Measurements from ENCODE around the gene NPY5R.

NPY5R gene

DNA sequence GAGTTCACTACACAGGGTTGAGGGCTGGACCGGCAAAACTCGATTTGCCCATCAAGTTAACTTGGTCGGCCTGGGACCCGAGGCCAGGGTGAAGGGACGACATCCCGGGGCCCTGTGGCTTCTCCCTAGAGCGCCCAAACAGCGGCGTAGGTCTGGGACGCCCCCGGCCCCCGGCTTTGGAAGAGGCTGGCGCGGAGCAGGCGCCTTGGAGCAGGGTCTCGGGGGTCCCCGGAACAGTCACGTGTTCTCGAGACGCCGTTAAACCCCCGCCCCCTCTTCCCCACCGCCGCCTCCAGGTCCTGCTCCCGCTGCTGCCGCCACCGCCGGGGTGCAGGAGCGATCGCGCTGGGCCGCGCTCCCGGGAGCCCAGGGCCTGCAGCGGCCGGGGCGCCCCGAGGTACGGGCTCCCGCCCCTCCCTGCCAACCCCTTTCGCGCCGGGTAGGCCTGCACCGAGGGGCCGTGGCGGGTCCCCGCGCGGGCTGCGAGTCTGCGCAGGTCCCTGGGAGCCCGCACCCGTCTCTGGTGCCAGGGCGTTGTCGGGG lies at the start of gene NPY5R:
TSS of gene NPY5R (plus strand) at position 289 of the 543 bp plus-strand sequence. CDS start 6,382 bp downstream, outside the sequence.
- FAIRE-seq, result no peak

DNA sequence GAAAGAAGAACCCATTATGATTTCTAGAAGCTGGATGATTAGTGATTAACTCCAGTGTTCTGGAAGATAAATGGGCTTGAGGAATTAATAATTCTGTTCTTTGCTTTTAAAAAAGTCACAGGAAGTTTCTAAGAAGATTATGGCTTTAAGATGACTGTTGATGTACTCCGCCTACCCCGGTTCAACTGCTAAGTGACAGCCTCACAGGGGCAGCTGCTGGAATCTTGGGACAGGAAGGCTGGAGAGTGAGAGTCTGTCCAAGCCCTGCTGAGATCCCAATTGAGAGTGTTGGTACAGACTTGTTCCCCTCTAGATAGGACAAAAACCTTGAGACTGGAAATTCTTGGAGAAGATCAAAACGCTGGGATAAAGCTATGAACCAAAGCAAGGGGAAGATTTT lies 48.6 kb upstream of the NPY5R start:
- no peak for FAIRE-seq

DNA sequence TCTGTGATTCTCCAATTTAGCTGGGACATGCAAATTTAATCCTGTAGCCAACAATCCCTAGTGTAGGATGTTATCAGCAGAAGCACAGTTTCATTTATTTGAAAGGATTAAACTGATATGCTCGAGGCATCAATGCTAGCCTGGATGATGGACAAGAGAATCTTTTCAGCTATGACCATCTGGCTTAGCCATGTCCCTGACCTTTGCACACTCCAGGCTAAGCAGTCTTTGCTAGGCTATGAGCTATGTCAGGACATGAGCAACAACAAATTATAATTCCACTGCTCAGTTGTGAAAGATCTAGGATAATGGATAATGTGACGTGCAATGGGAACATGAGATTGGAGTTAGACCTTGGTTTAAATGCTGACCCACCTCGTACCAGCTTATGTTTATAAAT lies 43.2 kb upstream of the NPY5R start:
- no peak for FAIRE-seq

DNA sequence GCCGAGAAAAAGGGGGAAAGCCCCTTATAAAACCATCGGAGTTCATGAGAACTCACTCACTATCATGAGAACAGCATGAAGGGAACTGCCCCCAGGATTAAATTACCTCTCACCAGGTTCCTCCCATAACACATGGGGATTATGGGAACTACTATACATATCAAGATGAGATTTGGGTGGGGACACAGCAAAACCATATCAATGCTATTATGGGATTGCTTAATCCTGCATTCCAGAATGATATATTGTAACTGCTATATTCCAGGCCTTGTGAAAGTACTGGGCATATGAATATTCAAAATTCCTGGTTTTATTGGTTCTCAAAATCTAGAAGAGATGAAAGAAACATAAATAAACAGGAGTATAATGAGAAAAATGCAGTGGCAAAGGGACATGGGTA lies 40.6 kb upstream of the NPY5R start:
- no peak for FAIRE-seq

DNA sequence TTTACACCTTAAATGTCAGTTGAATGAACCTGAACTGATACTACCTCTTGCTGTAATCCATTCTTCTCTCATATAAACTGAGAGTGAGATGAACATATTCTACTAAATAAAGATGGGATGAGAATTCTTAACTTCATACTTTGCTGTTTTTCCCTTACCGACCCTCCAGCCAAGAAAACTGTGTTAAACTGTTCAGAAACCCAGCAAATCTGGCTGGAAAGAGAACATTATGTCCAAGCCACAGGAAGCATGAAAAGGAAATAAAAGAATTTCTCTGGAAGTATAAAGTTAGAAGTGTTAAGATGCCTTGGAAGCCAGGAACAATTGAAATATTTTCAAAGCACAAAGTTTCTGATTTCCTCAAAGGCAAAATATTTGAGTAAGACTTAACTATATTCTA lies 34.2 kb upstream of the NPY5R start:
- FAIRE-seq, result no peak

DNA sequence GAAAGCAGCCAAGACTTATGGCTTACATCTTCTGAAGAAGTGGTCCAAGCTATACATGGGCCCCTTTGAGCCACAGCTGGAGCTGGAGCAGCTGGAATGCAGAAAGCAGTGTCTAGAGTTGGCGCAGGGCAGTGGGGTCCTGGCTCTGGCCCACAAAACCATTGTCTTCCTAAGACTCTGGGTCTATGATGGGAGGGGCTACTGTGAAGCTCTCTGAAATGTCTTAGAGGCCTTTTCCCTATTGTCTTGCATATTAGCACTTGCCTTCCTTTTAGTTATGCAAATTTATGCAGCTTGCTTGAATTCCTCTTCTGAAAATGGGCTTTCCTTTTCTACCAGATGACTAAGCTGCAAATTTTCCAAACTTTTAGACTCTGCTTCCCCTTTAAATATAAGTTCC lies 26.6 kb upstream of the NPY5R start:
- no peak for FAIRE-seq

DNA sequence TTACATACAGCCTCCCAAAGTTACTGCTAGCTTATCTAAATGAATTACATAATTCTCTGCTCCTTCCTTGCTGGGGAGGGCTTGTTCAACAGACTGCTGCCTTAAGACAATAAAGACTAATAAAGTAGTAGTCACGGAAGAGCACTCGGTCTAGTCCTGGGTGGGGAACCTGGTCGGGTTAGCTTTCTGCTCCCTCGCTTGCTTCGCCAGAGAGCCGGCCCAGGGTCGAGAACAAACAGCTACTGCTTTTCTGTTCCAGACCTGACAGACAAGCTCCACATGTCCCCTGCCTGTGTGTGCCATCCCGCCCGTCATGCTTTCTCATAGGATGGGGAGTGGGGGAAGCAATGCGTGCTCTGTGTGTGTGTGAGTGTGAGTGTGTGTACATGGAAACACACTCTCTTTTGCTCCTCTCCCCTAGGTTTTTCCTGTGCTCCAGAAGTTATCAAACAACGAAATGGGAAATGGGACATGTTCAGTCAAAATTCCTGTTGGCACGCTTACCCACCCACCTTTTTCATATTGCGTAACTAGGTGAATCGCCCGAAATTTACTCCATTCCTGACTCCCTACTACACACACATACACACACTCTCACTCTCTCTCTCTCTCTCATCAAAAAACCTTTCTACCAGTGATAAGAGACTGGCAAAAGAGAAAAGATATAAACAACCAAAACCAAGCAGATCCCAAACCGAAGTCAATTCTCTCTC lies 12.6 kb upstream of the NPY5R start:
- no peak for FAIRE-seq

DNA sequence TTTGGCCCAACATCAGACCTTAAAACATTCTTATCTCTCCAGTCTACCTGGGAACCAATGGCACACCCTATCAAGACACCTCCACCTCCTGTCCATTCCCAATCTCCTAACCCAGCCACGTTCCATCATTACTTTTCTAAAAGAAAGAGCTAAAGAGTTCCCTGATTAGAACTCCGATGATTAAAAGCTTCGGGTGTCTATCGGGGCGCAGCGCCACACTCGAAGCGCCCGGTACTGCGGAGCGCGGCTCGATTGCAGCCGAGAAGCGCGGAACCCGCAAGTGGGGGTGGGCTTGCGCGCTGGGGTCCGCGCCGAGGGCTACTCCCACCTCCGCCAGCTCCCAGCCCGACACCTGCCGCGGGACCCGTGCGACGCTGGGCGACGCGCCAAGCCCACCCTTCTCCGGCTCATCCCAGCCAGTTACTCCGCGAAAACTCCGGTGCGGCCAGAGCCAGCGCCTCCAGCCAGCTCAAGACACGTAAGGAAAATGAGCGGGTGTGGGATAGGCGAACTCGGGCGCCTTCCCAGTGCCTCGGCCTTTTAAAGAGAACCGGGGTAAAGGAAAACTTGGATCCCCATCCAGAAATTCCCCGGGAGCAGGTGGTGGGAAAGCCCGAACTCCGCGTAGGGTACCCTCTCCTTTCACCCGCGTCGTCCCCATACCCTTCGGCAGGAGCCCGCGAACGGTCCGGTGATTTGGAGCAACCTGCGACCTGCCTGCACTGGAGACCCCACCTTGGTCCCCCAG lies 11.9 kb upstream of the NPY5R start:
- FAIRE-seq, result no peak

DNA sequence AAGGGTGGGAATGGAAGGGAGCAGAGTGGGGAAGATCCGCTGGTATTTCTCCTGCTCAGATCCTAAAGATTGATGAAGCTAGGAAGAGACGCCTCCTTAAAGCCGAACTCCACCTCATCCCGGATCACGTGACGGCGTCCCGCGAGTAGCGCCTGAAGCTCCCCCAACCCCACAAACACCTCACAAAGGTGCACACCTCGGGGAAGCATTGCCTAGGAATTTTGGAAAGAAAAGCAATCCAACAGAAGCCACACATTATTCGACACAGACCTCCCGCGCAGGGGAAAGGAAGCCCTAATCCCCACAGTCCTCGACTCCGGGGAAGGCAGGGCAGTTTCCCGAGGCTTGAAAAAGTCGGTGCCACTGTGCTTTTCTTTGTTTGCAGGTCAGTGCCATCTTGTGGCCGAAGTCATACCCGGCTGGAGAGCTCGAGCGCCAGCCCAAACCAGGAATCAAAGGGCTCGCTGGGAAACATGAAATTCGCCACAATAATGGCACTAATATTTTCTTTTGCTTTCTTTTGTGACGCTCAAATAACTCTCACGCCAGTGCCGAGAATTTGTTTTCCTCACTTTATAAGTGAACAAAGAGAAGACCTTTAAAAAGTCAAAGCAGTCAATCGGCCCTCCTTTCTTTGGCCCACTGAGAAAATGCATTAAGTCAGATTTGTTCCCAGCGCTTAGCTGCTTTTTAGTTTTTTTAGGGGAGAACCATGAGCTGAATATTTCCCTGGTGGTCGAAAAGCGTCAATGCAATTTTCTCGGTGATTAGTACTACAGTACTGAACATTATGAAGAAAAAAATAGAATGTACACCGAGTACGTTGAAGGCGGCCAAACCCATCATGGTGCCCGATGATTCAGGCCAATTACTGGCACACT lies 10.9 kb upstream of the NPY5R start, which contains the start of gene NPY1R:
TSS of gene NPY1R (minus strand) at position 71 of the 881 bp plus-strand sequence. CDS start 6,042 bp downstream, outside the sequence.
- FAIRE-seq, result no peak

DNA sequence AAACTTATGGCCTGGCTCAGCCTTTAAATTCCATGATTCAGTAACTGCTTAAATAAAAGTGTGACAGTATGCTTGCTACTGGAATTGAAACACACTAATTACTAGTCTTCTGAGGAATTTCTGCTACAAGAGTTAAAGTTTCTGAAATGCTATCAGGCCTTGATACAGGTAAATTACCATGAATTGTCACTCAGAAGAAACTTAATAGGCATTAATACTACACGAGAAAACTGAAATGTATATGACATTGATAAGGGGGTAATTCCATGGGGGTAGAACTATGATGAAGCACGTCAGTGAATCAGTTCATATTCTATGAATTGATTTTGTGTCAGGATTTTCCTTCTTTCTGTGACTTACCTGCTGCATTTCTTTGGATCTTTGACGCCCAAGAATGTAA lies 8.3 kb upstream of the NPY5R start:
- no peak for FAIRE-seq

DNA sequence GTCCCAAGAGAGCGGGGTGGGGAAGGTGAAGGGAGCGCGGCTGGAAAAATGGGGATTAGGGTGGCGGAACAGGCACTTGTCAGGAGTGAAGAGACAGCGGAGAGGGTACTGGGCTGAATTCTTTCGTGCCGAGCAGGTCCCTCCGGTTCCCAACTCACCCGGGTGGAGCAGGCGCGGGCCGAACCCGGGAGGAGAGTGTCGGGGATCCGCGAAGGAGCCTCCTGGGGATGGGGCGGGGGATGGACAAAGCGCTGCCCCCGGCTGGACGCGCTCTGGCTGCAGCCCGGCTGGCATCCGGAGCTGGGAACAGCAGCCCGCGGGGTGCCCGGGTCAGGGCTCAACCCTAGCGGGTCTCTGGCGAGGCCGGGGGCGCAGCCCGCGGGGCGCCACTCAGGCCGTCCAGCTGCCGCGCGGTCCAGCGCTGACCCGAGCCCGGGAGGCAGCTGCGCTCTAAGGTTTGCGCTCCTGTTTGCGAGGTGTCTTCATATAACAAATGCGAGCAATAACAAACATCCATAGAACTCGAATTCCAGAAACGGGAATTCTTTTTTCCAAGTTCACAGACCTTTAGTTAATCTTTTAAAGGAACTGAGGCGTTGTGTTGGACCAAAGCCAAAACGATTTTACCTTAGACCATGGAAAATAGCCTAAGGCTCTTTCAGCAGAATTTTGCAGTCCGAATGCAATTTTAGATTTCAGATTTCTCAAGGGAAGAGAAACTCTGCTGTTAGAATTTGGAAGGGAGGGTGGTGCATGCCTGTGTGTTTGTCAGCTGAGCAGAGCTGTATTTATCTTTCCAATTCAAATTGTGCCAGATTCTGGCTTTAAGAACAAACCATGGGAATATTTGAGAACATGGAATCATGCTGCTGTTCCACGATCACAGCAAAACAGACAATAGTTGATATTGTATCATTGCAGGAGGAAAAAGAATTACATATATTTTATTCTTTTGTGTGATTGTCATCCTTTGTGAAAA lies 744 bp downstream of the NPY5R start:
- no peak for FAIRE-seq

DNA sequence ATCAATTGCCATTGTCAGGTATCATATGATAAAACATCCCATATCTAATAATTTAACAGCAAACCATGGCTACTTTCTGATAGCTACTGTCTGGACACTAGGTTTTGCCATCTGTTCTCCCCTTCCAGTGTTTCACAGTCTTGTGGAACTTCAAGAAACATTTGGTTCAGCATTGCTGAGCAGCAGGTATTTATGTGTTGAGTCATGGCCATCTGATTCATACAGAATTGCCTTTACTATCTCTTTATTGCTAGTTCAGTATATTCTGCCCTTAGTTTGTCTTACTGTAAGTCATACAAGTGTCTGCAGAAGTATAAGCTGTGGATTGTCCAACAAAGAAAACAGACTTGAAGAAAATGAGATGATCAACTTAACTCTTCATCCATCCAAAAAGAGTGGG lies 7.0 kb downstream of the NPY5R start:
- FAIRE-seq, result no peak

DNA sequence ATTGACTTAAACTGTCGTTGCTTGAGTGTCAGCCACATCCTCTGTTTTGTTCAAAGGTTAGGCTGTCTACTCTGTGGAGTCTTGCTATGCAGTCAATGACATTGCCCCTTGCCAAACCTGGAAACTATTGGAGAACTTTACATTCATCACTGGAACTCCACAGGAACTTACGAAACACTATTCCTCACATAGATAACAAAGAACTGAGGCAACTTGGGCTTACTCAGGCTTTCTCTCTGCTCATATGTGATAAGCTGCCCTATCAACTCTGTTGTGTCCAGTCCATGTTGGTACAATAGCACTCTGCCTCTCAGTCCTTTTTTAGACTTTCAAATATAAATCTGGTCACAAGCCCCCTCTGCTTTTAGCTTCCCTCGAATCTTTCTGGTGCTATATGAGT lies 9.4 kb downstream of the NPY5R start:
- no peak for FAIRE-seq

DNA sequence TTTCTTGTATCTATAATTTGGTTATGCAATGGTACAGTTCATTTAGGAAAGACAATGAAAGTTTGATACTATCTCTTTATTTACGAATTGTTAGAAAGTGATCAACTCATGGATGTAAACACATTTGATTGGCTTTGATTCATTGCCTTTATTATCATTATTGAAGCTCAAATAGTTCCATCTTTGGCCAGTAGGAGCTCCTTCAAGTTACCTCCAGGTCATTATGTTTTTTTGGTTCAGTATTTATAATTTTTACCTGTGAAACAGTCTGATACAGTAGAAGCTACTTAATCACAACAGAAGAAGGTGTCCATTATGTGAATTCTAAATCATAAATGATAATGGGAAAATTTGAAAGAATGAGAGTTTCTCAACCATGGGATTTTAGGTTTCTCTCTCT lies 12.4 kb downstream of the NPY5R start:
- FAIRE-seq, result no peak

DNA sequence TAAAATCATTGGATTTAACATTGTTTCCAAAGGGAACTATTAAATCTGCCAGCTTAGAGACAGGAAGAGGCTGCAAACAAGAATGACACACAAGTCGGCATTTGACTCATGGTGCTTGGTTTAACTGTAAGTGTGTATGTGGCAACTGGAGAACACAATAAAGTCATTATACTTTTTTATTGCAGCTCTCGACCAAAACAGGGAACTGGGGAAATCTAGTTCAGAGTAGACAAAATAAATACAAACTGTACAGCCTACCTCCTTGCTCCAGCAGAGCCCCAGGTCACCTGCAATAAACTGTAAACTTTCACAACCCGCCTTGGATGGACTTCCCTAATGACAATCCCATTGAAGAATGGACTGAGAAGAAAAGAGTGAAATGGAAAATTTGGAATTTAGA lies 24.0 kb downstream of the NPY5R start:
- FAIRE-seq, result no peak

DNA sequence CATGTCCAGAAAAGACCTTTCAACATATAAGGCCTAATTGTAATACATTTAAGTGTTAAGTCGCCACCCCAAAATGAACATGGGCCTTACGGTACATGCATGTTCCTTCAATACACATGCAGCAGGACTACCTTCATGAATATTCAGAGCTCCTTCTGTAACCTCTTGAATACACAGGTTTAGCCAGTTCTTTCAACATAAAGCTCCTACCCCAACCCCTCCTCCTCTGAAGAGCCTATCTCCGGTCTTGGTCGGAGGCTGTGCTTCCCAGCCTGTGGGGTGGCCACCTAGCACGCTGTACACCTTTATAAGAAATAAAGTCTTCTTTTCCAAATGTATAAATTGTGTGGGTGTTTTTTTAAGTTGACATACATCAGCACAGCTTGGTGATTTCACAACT lies 28.3 kb downstream of the NPY5R start:
- FAIRE-seq, result no peak

DNA sequence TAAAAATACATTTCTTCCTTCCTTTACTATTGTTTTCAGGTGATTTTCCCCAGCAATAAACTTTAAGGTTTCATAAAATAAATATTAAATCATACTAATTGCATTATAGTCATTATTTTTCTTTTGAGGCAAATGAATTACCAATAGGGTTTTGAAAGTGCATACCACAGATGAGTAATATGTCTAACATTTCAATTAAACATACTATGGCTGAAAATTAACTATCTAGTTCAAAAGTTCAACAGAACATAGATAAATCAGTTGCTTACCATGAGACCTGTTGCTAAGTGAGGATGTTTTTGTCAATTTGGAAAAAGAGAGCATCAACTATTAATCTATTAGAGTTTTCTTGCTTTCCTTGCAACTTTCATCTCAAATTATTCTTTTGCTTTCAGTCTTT lies 35.0 kb downstream of the NPY5R start:
- no peak for FAIRE-seq

DNA sequence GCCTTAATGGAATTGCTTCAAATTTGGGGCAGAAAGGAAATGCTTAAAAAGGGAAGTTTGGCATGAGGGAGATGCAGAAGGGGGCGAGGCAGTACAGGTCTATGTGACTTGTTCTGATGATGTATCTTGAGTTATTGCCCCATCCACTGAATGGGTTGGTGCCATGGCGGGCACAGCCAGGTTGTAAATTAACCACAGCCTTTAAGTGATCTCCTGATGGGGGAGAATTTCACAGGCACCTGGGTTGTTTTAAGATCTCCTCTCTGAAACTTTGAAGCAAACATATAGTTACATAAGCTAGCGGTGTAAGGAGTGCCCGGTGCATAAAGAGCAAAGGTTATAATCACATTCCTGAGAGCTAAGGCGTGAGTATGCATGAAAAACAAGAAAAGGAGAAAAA lies 37.0 kb downstream of the NPY5R start:
- no peak for FAIRE-seq

DNA sequence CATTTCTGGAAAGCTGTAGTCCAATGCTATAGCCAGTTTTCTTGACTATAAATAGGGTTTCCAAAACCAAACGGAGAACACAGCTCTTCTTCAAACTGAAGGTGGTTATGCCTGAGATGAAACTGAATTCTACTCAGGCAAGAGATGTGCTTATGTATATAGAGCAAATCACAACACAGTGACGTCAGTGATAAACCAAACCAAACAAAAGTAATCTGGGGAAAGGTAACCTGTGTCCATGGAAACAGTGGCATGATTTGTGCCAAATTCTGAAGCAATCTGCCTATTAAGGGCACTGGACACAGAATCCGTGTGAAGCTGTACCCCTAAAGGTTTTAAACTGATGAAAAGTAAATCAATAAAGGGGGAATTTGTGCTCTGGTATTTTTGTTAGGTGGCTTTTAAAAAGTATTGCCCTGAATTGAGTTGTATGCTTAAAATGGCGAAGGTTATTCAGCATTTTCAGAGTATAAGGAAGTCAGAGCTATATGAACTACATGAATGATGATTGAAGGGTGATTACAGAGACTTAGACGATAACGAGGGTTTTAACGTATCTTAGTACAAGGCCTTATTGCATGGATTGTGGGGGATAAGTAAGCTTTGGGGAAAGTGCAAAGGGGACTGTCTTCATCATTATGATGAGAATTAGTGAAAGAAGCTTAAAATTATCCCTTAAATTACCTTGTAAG lies 38.6 kb downstream of the NPY5R start:
- no peak for FAIRE-seq

DNA sequence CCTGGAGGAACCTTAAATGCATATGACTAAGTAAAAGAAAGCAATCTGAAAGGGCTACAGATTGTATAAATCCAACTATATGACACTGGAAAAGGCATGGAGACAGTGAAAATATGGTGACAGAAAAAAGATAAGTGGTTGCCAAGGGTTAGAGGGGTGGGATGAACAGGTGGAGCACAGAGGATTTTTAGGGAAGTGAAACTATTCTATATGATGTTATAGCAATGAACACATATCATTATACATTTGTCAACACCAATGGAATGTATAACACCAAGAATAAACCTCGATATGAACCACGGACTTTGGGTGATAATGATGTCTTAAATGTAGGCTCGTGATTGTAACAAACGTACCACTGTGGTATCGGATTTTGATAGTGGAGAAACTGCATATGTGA lies 40.7 kb downstream of the NPY5R start:
- FAIRE-seq, result no peak

DNA sequence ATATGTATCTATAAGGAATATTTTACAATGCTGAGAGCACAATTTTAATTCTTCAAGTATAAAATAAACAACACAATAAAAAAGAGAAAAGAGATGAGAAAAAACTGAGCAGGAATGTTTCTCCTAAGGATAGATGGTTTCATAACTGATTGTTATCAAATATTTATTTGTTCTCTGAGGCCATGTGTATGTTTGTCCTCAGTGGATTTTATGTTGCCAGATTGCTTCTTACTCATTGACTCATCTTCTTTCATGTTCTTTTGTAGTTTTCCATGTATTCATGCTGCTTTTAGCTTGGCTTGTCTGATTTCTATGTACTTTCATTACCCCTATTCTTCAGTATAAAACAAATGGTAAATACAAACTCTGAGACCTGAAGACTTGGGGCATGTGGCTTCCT lies 41.2 kb downstream of the NPY5R start:
- FAIRE-seq, result no peak

Data from G401.6 (cell line).